Medulla oblongata (tissue), 1 donor: ENCODE measurements around the gene ACO1.

Experiments
- DNase-seq: peaks from one replicate; pipeline ENCODE4 v3.0.0-alpha.2; 2015; ENCODE audit errors: extremely low spot score

ACO1 gene

DNA sequence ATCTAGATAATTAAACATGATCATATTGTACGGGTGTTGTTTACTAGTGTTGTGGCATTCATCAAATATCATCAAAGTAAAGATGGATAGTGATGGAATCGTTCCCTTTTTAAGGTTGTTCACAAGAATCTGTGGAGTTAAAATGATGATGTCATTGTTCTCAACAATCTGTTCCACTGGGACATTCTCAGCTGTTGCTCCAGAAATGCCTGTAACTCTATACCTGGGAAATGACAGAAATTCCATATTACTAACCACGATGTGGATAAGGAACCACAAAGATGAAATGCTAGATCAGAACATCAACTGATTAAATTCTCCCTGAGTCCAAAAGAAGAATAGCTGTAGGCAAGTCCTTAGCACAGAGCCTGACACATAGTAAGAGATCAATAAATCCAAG, 103.5 kb downstream of the ACO1 start:
- DNase-seq = no peak

DNA sequence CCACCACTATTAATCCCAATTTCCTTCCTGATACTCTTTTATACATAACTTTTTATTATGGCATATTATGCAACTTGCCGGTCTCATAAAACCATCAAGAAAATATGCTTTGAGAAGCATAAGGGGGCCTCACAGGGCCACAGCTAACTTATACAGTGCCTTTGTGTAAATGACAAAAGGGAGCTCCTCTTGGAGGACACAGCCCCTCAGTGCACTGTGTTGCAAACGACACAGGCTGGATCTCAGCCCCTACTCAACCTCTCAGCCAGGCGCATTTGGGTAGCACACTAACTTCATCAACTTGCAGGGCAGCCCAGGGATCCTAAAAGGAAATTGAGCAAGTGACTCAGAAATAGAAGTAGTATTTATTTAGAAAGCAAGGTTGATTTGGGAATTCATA, 106.2 kb downstream of the ACO1 start:
- DNase-seq = no peak

DNA sequence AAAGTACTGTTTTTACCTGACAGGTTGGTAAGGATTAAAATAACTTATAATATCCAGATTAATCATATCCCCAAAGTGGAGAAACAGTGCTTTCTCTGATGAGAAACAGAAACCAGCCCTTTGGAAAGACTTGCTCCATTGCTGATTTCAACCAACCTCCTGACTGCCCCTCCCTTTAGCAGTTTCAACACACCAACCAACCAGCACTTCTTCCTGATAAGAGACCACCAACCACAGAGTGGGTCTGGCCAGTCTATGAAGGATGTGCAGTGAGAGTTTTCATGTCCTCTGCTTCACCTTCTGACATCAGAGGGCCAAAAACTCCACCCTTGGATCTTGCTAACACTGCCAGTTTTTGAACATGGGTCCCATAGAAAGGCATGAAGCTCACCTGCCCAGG, 113.5 kb downstream of the ACO1 start:
- no peak for DNase-seq

DNA sequence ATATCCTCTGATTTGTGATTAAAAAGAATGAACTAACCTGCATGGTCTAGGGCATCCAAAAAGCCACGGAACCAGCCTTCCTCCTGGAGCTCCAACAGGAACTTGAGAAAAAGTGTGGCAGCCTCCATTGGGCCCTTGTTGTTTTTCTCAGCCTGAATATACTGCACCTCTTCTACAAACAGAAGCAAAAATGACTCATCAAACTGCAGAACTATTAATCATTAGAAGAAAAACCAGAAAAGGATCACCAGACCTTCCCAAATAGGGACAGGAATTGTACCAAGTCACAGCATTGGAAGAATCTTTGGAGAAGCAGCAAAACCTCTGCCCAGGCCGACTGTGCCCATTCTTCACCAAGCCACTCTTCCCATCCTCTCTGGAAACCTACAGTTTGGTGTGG, 116.3 kb downstream of the ACO1 start:
- no peak for DNase-seq

DNA sequence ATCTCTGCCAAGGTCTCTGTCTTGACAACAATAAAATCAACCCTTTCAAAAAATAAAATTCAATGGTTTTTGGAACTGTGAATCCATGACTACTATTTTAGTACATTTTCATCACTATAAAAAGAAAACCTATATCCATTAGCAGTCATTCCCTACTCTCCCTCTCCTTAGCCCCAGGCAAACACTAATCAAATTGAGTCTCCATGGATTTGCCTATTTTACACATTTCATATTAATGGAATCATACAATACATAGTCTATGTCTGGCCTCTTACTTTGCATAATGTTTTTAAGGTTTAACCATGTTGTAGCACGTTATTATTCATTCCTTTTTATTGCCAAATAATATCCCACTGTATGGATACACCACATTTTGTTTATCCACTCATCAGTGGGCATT, 117.4 kb downstream of the ACO1 start:
- DNase-seq = no peak

DNA sequence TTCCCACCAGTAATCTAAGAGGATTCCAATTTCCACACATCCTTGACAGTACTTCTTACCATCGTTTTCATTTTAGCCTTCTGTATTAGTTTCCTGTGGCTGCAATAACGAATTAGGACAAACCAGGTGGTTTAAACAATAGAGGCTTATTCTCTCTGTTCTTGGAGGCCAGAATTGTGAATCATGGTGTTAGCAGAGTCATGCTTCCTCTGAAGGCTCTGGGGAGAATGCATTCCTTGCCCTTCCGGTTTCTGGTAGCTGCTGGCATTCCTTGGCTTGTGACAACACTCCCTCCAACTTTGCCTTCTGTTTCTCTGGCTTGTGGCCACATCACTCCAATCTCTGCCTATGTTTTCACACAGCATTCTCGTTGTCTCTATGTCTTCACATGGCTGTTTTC, 118.0 kb downstream of the ACO1 start:
- DNase-seq = no peak

DNA sequence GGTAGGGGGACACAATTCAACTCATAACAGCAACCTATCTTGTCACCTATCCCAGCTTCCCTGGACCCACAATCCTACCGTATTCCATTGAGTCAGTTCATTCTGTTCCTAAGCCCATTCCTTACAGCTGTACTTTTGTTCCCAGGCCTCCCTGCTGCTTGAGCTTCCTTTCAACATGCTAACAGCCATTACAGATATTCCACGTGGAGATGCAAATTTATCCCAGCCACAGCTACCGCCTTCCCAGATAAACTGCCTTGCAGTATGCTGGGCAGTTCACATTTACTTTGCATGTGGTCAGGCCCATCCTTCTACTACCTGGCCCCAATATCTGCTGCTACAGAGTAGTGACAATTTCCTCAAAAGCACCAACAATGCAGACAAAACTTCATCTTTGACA, 118.6 kb downstream of the ACO1 start:
- DNase-seq = no peak
